ENCODE results near the gene YWHAQ.

The YWHAQ gene

GRCh38 chr2:9655441-9656269 is 24.9 kb upstream of the YWHAQ start:
- peak in 1 of 2 donors; percentile 31 for DNase-seq

GRCh38 chr2:9654452-9655100 is 23.8 kb upstream of the YWHAQ start:
- no peak for DNase-seq

- no peak for DNase-seq
These were observed 22.9 kb upstream of the YWHAQ start for GRCh38 chr2:9653485-9654271.

GRCh38 chr2:9652898-9653479 is 22.2 kb upstream of the YWHAQ start:
- DNase-seq: no peak

GRCh38 chr2:9652267-9652666 is 21.5 kb upstream of the YWHAQ start:
- DNase-seq: no peak

- no peak for DNase-seq
These were observed 19.5 kb upstream of the YWHAQ start for GRCh38 chr2:9650119-9650821.

- no peak for DNase-seq
These were observed 18.5 kb upstream of the YWHAQ start for GRCh38 chr2:9649261-9649660.

GRCh38 chr2:9648821-9649220 is 18.0 kb upstream of the YWHAQ start:
- no peak for DNase-seq

- DNase-seq: no peak
These were observed 17.1 kb upstream of the YWHAQ start for GRCh38 chr2:9647884-9648283.

GRCh38 chr2:9646196-9647030 is 15.6 kb upstream of the YWHAQ start:
- DNase-seq: no peak

GRCh38 chr2:9644603-9645002 is 13.8 kb upstream of the YWHAQ start:
- no peak for DNase-seq

- no peak for DNase-seq
These were observed 13.2 kb upstream of the YWHAQ start for GRCh38 chr2:9644021-9644420.

GRCh38 chr2:9641641-9642040 is 10.8 kb upstream of the YWHAQ start:
- DNase-seq: peak in 1 of 2 donors; percentile 43

- DNase-seq: no peak
These were observed 9.8 kb upstream of the YWHAQ start for GRCh38 chr2:9640403-9641104.

GRCh38 chr2:9639740-9640343 is 9.0 kb upstream of the YWHAQ start:
- DNase-seq: no peak

- DNase-seq: no peak
These were observed 8.3 kb upstream of the YWHAQ start for GRCh38 chr2:9639000-9639602.

GRCh38 chr2:9638532-9638931 is 7.7 kb upstream of the YWHAQ start:
- no peak for DNase-seq

- DNase-seq: no peak
These were observed 6.5 kb upstream of the YWHAQ start for GRCh38 chr2:9637330-9637729.

GRCh38 chr2:9634133-9634532 is 3.3 kb upstream of the YWHAQ start:
- DNase-seq: no peak

Measured in CD4-positive, alpha-beta T cell treated with Interleukin-4 for 1 hour (primary cell).